Stomach (tissue), 9 donors: Measurements from ENCODE around the gene OR9K2. TPM values are rescaled to one million over a fixed set of nuclear protein-coding genes. Genes with fewer than 3 reads are reported as not detected.

Experiments used
- DNase-seq, 2 donors: peaks; one replicate each; pipeline versions ENCODE4 v3.0.0 to v3.0.0-alpha.2; 2013 to 2019
- H3K27ac ChIP-seq, 5 donors: fragments of 200-600 bp in 4 of 5; sonication (generic) in 4 of 5; one replicate each; pipeline ENCODE4 v1.5.1; 2013 to 2019; ENCODE audit warnings: mild to moderate bottlenecking in 1 of 5, moderate library complexity in 1 of 5
- H3K27me3 ChIP-seq, 3 donors: fragments of 200-600 bp; sonication (generic); one replicate each; pipeline ENCODE4 v1.5.1; 2017 to 2019; ENCODE audit warnings: mixed run types in 1 of 3
- H3K36me3 ChIP-seq, 4 donors: fragments of 200-600 bp; sonication (generic); 1 replicate in 3 of 4; 2 replicates in 1 of 4; pipeline ENCODE4 v1.5.1; 2016 to 2019
- H3K4me1 ChIP-seq, 4 donors: fragments of 200-600 bp; sonication (generic); one replicate each; pipeline ENCODE4 v1.5.1; 2016 to 2019
- H3K4me3 ChIP-seq, 4 donors: fragments of 200-600 bp; sonication (generic) in 3 of 4; one replicate each; pipeline ENCODE4 v1.5.1; 2016 to 2019; ENCODE audit warnings: mild to moderate bottlenecking in 1 of 4
- H3K9me3 ChIP-seq, 4 donors: fragments of 200-600 bp; sonication (generic); one replicate each; pipeline ENCODE4 v1.5.1; 2016 to 2019
- EP300 ChIP-seq: sonication (generic); formaldehyde crosslinking; IDR thresholded peaks from one replicate; pipeline ENCODE4 v1.6.1; 2017; ENCODE audit warnings: antibody characterized with exemption
- POLR2A ChIP-seq, 4 donors: fragments of 450-650 bp; IDR thresholded peaks; one replicate each; pipeline ENCODE4 v1.6.1; 2016; ENCODE audit warnings: antibody characterized with exemption in 4 of 4, control low read depth in 2 of 4, mild to moderate bottlenecking in 1 of 4, moderate library complexity in 1 of 4
- POLR2AphosphoS5 ChIP-seq, 3 donors: sonication (generic); formaldehyde crosslinking; IDR thresholded peaks; one replicate each; pipeline ENCODE4 v1.6.1; 2016; ENCODE audit warnings: antibody characterized with exemption in 3 of 3
- WGBS, 5 donors: extraction: QIAGEN DNeasy Blood & Tissue Kit in 3 of 5; methylation state at CpG; one replicate each; pipeline versions ENCODE4 v1.1.5 to v1.1.7; 2013 to 2018; 5-methylcytosine and 5-hydroxymethylcytosine counted together
- intact Hi-C: fragments of 100-400 bp; cut with DNase I; formaldehyde crosslinking; loops from one replicate; pipeline ENCODE4 v1.15.1; 2023; ENCODE audit warnings: low total_unique reads
- polyA plus RNA-seq, 3 donors: library from polyadenylated mRNA; stranded (reverse); fragments of 200-250 nt; gene quantifications; one replicate each; pipeline ENCODE4 v1.2.3, GENCODE V29; 2013
- total RNA-seq, 5 donors: library from RNA; depleted of rRNA; stranded (reverse); fragments of >200 nt; gene quantifications; one replicate each; pipeline versions ENCODE4 v1.1.0 to v1.2.3, GENCODE V29; 2014 to 2016
- TF ChIP-seq, protein P1 (sequence below), 7 experiments: fragments of 450-650 bp in 4 of 7; fragments of 200-600 bp in 3 of 7; sonication (generic) in 3 of 7; IDR thresholded peaks; one replicate each; pipeline ENCODE4 v1.5.1; 2016 to 2019; ENCODE audit warnings: antibody characterized with exemption in 7 of 7, control low read depth in 2 of 7, mild to moderate bottlenecking in 1 of 7
- donor health status: healthy with polysubstance abuse.
- donor health status: Bipolar disorder and iron deficiency.
- donor health status: healthy.

OR9K2 gene
- total and polyA plus RNA-seq, 8 donors = not detected

DNA sequence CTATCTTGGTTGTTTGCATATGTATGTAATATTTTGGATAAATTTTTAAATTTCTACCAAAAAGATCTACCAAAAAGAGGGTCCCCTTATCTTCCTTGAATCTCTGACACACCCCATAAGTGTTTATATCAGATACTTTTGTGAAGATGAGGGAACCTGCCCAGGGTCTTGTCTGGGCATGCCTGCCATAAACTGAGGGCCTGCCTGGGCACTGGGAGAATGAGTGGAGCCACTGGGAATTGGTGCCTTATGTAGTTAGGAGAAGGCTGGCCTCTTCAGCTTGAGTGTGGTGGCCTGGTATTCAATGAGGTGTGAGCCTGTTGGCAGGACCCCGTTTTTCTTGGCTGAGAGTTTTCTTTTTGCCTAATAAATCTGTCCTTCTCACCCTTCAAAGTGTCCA, 46.5 kb downstream of the OR9K2 start:
- TF ChIP-seq EP300 (no peak), POLR2A (IDR thresholded peaks at IDR 0.05) (no peak), POLR2AphosphoS5 (IDR thresholded peaks at IDR 0.05) (no peak)
- TF ChIP-seq, protein P1, sequence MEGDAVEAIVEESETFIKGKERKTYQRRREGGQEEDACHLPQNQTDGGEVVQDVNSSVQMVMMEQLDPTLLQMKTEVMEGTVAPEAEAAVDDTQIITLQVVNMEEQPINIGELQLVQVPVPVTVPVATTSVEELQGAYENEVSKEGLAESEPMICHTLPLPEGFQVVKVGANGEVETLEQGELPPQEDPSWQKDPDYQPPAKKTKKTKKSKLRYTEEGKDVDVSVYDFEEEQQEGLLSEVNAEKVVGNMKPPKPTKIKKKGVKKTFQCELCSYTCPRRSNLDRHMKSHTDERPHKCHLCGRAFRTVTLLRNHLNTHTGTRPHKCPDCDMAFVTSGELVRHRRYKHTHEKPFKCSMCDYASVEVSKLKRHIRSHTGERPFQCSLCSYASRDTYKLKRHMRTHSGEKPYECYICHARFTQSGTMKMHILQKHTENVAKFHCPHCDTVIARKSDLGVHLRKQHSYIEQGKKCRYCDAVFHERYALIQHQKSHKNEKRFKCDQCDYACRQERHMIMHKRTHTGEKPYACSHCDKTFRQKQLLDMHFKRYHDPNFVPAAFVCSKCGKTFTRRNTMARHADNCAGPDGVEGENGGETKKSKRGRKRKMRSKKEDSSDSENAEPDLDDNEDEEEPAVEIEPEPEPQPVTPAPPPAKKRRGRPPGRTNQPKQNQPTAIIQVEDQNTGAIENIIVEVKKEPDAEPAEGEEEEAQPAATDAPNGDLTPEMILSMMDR (IDR thresholded peaks at IDR 0.05) = no peak
- Histone ChIP-seq H3K9me3 (no peaks in the 10 kb centered on the region), H3K27ac (no peak overlapping the region), H3K4me1 (no peaks in the 10 kb centered on the region), H3K27me3 (no peaks in the 10 kb centered on the region), H3K4me3 (no peak overlapping the region), H3K36me3 (no peaks in the 10 kb centered on the region)
- intact Hi-C loops = no loop called here
- no peak for DNase-seq
- WGBS, 5 donors = 22 to 41% (median 39%) methylated on average over 1 of the region's 1 CpG

DNA sequence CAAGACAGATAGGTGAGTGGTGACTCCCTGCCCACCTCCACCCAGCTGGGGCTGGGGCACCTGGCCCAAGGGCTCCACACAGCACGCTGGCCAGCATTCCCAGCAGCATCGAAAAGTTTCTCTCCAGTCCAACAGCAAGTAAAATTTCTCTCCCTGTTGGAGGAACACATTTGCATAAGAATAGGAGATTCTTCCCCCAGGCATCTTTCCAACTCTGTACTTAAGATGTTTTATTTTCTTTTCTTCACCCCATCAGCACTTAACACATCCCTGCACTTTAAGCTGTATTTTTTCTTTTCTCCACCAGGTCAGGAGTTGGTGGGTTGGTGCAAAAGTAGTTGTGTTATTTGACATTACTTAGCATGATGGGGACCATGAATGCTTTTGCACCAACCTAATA, 47.2 kb downstream of the OR9K2 start:
- TF ChIP-seq EP300 (no peak), POLR2AphosphoS5 (IDR thresholded peaks at IDR 0.05) (no peak), POLR2A (IDR thresholded peaks at IDR 0.05) (no peak)
- TF ChIP-seq, protein P1 (IDR thresholded peaks at IDR 0.05) = no peak
- intact Hi-C loops = no loop called here
- no peaks in the 10 kb centered on the region for H3K36me3 ChIP-seq
- H3K27ac ChIP-seq = no peak overlapping the region
- no peaks in the 10 kb centered on the region for H3K27me3 ChIP-seq
- H3K4me3 ChIP-seq = no peak overlapping the region
- no peaks in the 10 kb centered on the region for H3K4me1 ChIP-seq
- 81 to 94% (median 84%) methylated on average over 2 of the region's 2 CpGs for WGBS, 5 donors
- DNase-seq = no peak
- H3K9me3 ChIP-seq = no peaks in the 10 kb centered on the region

Other genes starting within 250 kb of the OR9K2 start
- gene TESPA1, start 141.6 kb upstream of the OR9K2 start, total RNA-seq = 1 to 10 TPM in 1 of 5 donors, not detected in 4; 1.7 TPM
- gene TESPA1, start 141.6 kb upstream of the OR9K2 start, polyA plus RNA-seq = 1 to 10 TPM in 1 of 3 donors, under 1 TPM in 2; 0.81 to 2.6 (median 0.83) TPM
- not detected for gene NEUROD4, start 106.4 kb upstream of the OR9K2 start, total RNA-seq
- gene NEUROD4, start 106.4 kb upstream of the OR9K2 start, polyA plus RNA-seq = not detected
- gene OR10A7, start 94.6 kb downstream of the OR9K2 start, total RNA-seq = not detected
- not detected for gene OR10A7, start 94.6 kb downstream of the OR9K2 start, polyA plus RNA-seq
- not detected for gene OR6C74, start 118.2 kb downstream of the OR9K2 start, total RNA-seq
- gene OR6C74, start 118.2 kb downstream of the OR9K2 start, polyA plus RNA-seq = not detected
- gene OR6C6, start 170.2 kb downstream of the OR9K2 start, total RNA-seq = not detected
- not detected for gene OR6C6, start 170.2 kb downstream of the OR9K2 start, polyA plus RNA-seq
- not detected for gene OR6C1, start 187.9 kb downstream of the OR9K2 start, total RNA-seq
- gene OR6C1, start 187.9 kb downstream of the OR9K2 start, polyA plus RNA-seq = not detected
- gene OR6C3, start 204.3 kb downstream of the OR9K2 start, total RNA-seq = not detected
- gene OR6C3, start 204.3 kb downstream of the OR9K2 start, polyA plus RNA-seq = not detected
- not detected for gene OR6C75, start 236.6 kb downstream of the OR9K2 start, total RNA-seq
- gene OR6C75, start 236.6 kb downstream of the OR9K2 start, polyA plus RNA-seq = not detected